GM18505 (cell line): ENCODE measurements around the gene ABCA8.
A peak's percentile ranks its signal among the peaks of the same experiment; 100 is the strongest.

Source experiments
- ATAC-seq: cut with Tn5 transposase; IDR thresholded peaks from one replicate; pipeline ENCODE4 v1.9.1; 2021; ENCODE audit not compliant: unreplicated experiment
- POLR2A ChIP-seq: IDR thresholded peaks from 4 replicates; pipeline ENCODE4 v1.6.1; 2011; ENCODE audit warnings: borderline replicate concordance; ENCODE audit not compliant: insufficient read depth, insufficient read length; ENCODE audit errors: extremely low read depth

The ABCA8 gene

GRCh38 chr17:68924793-68925720, 30.1 kb downstream of the ABCA8 start:
- no peak for TF ChIP-seq POLR2A
- ATAC-seq: no peak

- no peak for ATAC-seq
- TF ChIP-seq POLR2A: no peak
Measured at GRCh38 chr17:68910789-68911431, 44.3 kb downstream of the ABCA8 start.

GRCh38 chr17:68910251-68910705, 44.9 kb downstream of the ABCA8 start:
- no peak for ATAC-seq
- TF ChIP-seq POLR2A: no peak

GRCh38 chr17:68909066-68909465, 46.1 kb downstream of the ABCA8 start:
- ATAC-seq: peak; percentile 56

GRCh38 chr17:68908045-68908444, 47.1 kb downstream of the ABCA8 start:
- ATAC-seq: peak; percentile 57
- TF ChIP-seq POLR2A: no peak

More at GRCh38 chr17:68909066-68909465, 46.1 kb downstream of the ABCA8 start:
- TF ChIP-seq POLR2A: no peak

- TF ChIP-seq POLR2A: no peak
- no peak for ATAC-seq
Measured at GRCh38 chr17:68906638-68907037, 48.6 kb downstream of the ABCA8 start.

GRCh38 chr17:68903286-68903685, 51.9 kb downstream of the ABCA8 start:
- no peak for TF ChIP-seq POLR2A
- no peak for ATAC-seq

GRCh38 chr17:68897557-68897956, 57.6 kb downstream of the ABCA8 start:
- no peak for ATAC-seq
- TF ChIP-seq POLR2A: no peak

GRCh38 chr17:68892658-68893057, 62.5 kb downstream of the ABCA8 start:
- no peak for TF ChIP-seq POLR2A
- no peak for ATAC-seq

GRCh38 chr17:68892193-68892592, 63.0 kb downstream of the ABCA8 start:
- no peak for ATAC-seq
- TF ChIP-seq POLR2A: no peak

GRCh38 chr17:68886401-68886800, 68.8 kb downstream of the ABCA8 start:
- no peak for ATAC-seq
- TF ChIP-seq POLR2A: no peak

GRCh38 chr17:68884888-68885287, 70.3 kb downstream of the ABCA8 start:
- TF ChIP-seq POLR2A: no peak
- no peak for ATAC-seq

- TF ChIP-seq POLR2A: no peak
- no peak for ATAC-seq
Measured at GRCh38 chr17:68878226-68878885, 76.8 kb downstream of the ABCA8 start.

GRCh38 chr17:68871447-68871846, 83.7 kb downstream of the ABCA8 start:
- no peak for TF ChIP-seq POLR2A
- no peak for ATAC-seq

- TF ChIP-seq POLR2A: no peak
- ATAC-seq: no peak
Measured at GRCh38 chr17:68870976-68871375, 84.2 kb downstream of the ABCA8 start.
